Measurements from ENCODE around the gene CXCL1.

DNA sequence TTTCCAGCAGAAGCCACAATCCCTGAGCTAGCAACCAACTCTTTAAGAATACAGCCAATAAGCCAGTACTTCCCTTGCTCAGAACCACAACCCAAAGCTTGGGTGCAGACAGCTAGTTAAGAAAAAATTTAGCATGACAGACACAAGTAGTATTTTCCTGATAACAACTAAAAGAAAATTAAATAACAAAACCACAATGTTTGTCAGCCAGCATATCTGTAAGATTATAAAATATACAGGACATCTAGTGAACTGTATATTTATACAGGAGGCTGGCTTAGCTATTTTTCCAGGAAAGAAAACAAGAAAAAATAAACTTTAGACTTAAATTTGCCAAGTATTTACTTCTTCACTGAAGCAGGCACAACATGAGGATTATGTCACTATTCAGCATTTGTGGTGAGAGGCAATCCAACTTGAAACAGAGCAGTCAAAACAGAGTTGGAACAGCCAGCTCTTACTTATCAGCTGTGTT, 9.5 kb upstream of the CXCL1 start:
- TF ChIP-seq, protein P1, sequence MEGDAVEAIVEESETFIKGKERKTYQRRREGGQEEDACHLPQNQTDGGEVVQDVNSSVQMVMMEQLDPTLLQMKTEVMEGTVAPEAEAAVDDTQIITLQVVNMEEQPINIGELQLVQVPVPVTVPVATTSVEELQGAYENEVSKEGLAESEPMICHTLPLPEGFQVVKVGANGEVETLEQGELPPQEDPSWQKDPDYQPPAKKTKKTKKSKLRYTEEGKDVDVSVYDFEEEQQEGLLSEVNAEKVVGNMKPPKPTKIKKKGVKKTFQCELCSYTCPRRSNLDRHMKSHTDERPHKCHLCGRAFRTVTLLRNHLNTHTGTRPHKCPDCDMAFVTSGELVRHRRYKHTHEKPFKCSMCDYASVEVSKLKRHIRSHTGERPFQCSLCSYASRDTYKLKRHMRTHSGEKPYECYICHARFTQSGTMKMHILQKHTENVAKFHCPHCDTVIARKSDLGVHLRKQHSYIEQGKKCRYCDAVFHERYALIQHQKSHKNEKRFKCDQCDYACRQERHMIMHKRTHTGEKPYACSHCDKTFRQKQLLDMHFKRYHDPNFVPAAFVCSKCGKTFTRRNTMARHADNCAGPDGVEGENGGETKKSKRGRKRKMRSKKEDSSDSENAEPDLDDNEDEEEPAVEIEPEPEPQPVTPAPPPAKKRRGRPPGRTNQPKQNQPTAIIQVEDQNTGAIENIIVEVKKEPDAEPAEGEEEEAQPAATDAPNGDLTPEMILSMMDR (IDR thresholded peaks at IDR 0.05; ENCODE audit: poor library complexity): no peak
- no peak for TF ChIP-seq EZH2phosphoT487 (IDR thresholded peaks at IDR 0.05; ENCODE audit: low read depth, severe bottlenecking, unreplicated experiment)

All from hepatocyte (in vitro differentiated cells).